Effector memory CD4-positive, alpha-beta T cell (primary cell): ENCODE measurements around the gene TMEM179B.
"Not testable (repeated sequence)": the region's sequence is repeated elsewhere in the genome, so short reads cannot be mapped to it uniquely, and the experiment has no call there.

Experiments
- DNase-seq, 3 donors: peaks; one replicate each; pipeline ENCODE4 v3.0.0-alpha.2; 2020
- H3K27ac ChIP-seq: 2 replicates; pipeline ENCODE4 v1.7.0; 2013; ENCODE audit warnings: mild to moderate bottlenecking, low read length, moderate library complexity; ENCODE audit not compliant: insufficient read depth, poor library complexity, severe bottlenecking
- H3K27me3 ChIP-seq: replicated peaks from 2 replicates; pipeline ENCODE4 v1.7.0; 2013; ENCODE audit warnings: mild to moderate bottlenecking, low read length; ENCODE audit not compliant: insufficient read depth, control insufficient read depth, poor library complexity, severe bottlenecking
- H3K36me3 ChIP-seq: 2 replicates; pipeline ENCODE4 v1.7.0; 2013; ENCODE audit warnings: mild to moderate bottlenecking, low read length, moderate library complexity; ENCODE audit not compliant: control insufficient read depth, insufficient read depth
- H3K4me1 ChIP-seq: 2 replicates; pipeline ENCODE4 v1.7.0; 2013; ENCODE audit warnings: low read length, mild to moderate bottlenecking; ENCODE audit not compliant: control insufficient read depth, insufficient read depth, poor library complexity, severe bottlenecking
- H3K4me3 ChIP-seq: 2 replicates; pipeline ENCODE4 v1.7.0; 2013; ENCODE audit warnings: low read length, low read depth, mild to moderate bottlenecking; ENCODE audit not compliant: insufficient read depth, poor library complexity, severe bottlenecking
- H3K9me3 ChIP-seq: 2 replicates; pipeline ENCODE4 v1.7.0; 2013; ENCODE audit warnings: mild to moderate bottlenecking, low read length, moderate library complexity; ENCODE audit not compliant: control insufficient read depth

The TMEM179B gene

GRCh38 chr11:62760867-62761227 lies 26.4 kb upstream of the TMEM179B start:
- H3K4me3 ChIP-seq, DNase-seq, H3K27me3 ChIP-seq, H3K36me3 ChIP-seq, H3K9me3 ChIP-seq: not testable (repeated sequence)
- H3K4me1 ChIP-seq: peaks cover 16% of the 10 kb centered on the region
- H3K27ac ChIP-seq: peak overlapping the region; percentile 18

GRCh38 chr11:62770778-62771143 lies 16.4 kb upstream of the TMEM179B start:
- no peaks in the 10 kb centered on the region for H3K27me3 ChIP-seq
- peaks cover 15% of the 10 kb centered on the region for H3K4me1 ChIP-seq
- H3K4me3 ChIP-seq: peak overlapping the region; percentile 64
- H3K36me3 ChIP-seq: peaks cover 18% of the 10 kb centered on the region
- H3K9me3 ChIP-seq: no peaks in the 10 kb centered on the region
- no peak for DNase-seq
- H3K27ac ChIP-seq: peak overlapping the region; percentile 79

- peaks cover 12% of the 10 kb centered on the region for H3K36me3 ChIP-seq
- peak within 1 kb of the TSS; percentile 79 for H3K27ac ChIP-seq
- peak; percentile 84 to 91 (median 90) for DNase-seq
- no peaks in the 10 kb centered on the region for H3K27me3 ChIP-seq
- peak within 1 kb of the TSS; percentile 64 for H3K4me3 ChIP-seq
- H3K9me3 ChIP-seq: no peaks in the 10 kb centered on the region
- H3K4me1 ChIP-seq: peaks cover 15% of the 10 kb centered on the region
Measured at GRCh38 chr11:62771144-62772021, 15.8 kb upstream of the TMEM179B start, which contains the start of gene TAF6L. TSS of gene TAF6L (plus strand) at chr11:62771396. CDS start at chr11:62775784, 4,388 bp downstream.

- H3K9me3 ChIP-seq: no peaks in the 10 kb centered on the region
- H3K27me3 ChIP-seq: no peaks in the 10 kb centered on the region
- peaks cover 4% of the 10 kb centered on the region for H3K36me3 ChIP-seq
- H3K4me1 ChIP-seq: peaks cover 15% of the 10 kb centered on the region
- no peak overlapping the region for H3K27ac ChIP-seq
- no peak for DNase-seq
- H3K4me3 ChIP-seq: no peak overlapping the region
Measured at GRCh38 chr11:62774407-62774806, 12.8 kb upstream of the TMEM179B start.

GRCh38 chr11:62775646-62776045 lies 11.6 kb upstream of the TMEM179B start:
- Histone ChIP-seq H3K4me3 (no peak overlapping the region), H3K27me3 (no peaks in the 10 kb centered on the region), H3K36me3 (peaks cover 4% of the 10 kb centered on the region), H3K4me1 (peaks cover 7% of the 10 kb centered on the region), H3K27ac (no peak overlapping the region), H3K9me3 (no peaks in the 10 kb centered on the region)
- DNase-seq: no peak

- Histone ChIP-seq H3K4me1 (no peaks in the 10 kb centered on the region), H3K27me3 (no peaks in the 10 kb centered on the region), H3K4me3 (no peak overlapping the region), H3K36me3 (peaks cover 4% of the 10 kb centered on the region), H3K27ac (no peak overlapping the region), H3K9me3 (no peaks in the 10 kb centered on the region)
- DNase-seq: no peak
Measured at GRCh38 chr11:62777389-62777788, 9.8 kb upstream of the TMEM179B start.

GRCh38 chr11:62778441-62778840 lies 8.8 kb upstream of the TMEM179B start:
- no peaks in the 10 kb centered on the region for H3K27me3 ChIP-seq
- DNase-seq: no peak
- H3K4me3 ChIP-seq: no peak overlapping the region
- no peak overlapping the region for H3K27ac ChIP-seq
- H3K36me3 ChIP-seq: peaks cover 4% of the 10 kb centered on the region
- no peaks in the 10 kb centered on the region for H3K9me3 ChIP-seq
- H3K4me1 ChIP-seq: no peaks in the 10 kb centered on the region

- DNase-seq: no peak
- peaks cover 2% of the 10 kb centered on the region for H3K36me3 ChIP-seq
Measured at GRCh38 chr11:62782753-62783152, 4.4 kb upstream of the TMEM179B start.

GRCh38 chr11:62786318-62787004 lies 741 bp upstream of the TMEM179B start:
- DNase-seq: peak; percentile 73 to 80 (median 76)
- Histone ChIP-seq H3K4me3 (peak overlapping the region; percentile 98), H3K27me3 (no peaks in the 10 kb centered on the region)

More at GRCh38 chr11:62782753-62783152, 4.4 kb upstream of the TMEM179B start:
- Histone ChIP-seq H3K9me3 (no peaks in the 10 kb centered on the region), H3K27ac (no peak overlapping the region), H3K4me3 (no peak overlapping the region), H3K27me3 (no peaks in the 10 kb centered on the region), H3K4me1 (peaks cover 11% of the 10 kb centered on the region)

GRCh38 chr11:62788991-62789390 lies 1.8 kb downstream of the TMEM179B start:
- H3K4me3 ChIP-seq: no peak overlapping the region
- H3K27me3 ChIP-seq: no peaks in the 10 kb centered on the region
- peaks cover 37% of the 10 kb centered on the region for H3K4me1 ChIP-seq
- DNase-seq: no peak
- peaks cover 11% of the 10 kb centered on the region for H3K36me3 ChIP-seq
- no peak overlapping the region for H3K27ac ChIP-seq
- H3K9me3 ChIP-seq: no peaks in the 10 kb centered on the region

More at GRCh38 chr11:62786318-62787004, 741 bp upstream of the TMEM179B start:
- H3K27ac ChIP-seq: peak overlapping the region; percentile 89
- H3K36me3 ChIP-seq: peaks cover 9% of the 10 kb centered on the region
- peaks cover 28% of the 10 kb centered on the region for H3K4me1 ChIP-seq
- H3K9me3 ChIP-seq: no peaks in the 10 kb centered on the region
